ENCODE data around the gene STIM1. TPM values are rescaled to one million over a fixed set of nuclear protein-coding genes. Genes with fewer than 3 reads are reported as not detected.

The STIM1 gene
- total and polyA plus RNA-seq, 4 donors: 32.1 to 51.5 (median 41.6) TPM

DNA sequence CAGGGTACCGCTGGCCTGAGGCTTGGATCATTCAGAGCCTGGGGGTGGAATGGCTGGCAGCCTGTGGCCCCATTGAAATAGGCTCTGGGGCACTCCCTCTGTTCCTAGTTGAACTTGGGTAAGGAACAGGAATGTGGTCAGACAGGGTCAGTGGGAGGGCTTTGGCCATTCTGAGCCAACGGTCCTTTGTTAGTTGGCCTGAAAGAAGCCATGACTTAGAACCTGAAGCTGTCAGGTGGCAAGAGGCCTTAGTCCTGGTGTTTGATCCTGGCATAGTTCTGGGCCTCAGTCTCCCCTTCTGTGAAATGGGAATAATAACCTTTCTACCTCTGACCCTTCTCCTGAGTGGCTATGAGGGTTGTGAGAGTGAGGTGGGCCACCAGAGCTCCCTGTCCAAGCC lies 38.8 kb upstream of the STIM1 start:
- Histone ChIP-seq H3K9me3 (ENCODE audit: control insufficient read depth, insufficient read depth, low read length) (no peaks in the 10 kb centered on the region), H3K27me3 (ENCODE audit: control insufficient read depth, insufficient read depth, low read length) (no peaks in the 10 kb centered on the region), H3K36me3 (ENCODE audit: control insufficient read depth, insufficient read depth, low read length) (peaks cover 8% of the 10 kb centered on the region), H3K4me3 (ENCODE audit: low read depth, low read length) (no peak overlapping the region), H3K4me1 (ENCODE audit: control insufficient read depth, insufficient read depth, low read length) (no peaks in the 10 kb centered on the region), H3K27ac (ENCODE audit: low read depth, low read length) (no peak overlapping the region)
- DNase-seq (ENCODE audit: low read depth in 4 of 6, low spot score in 6 of 6): no peak
- 88% methylated on average over 2 of the region's 2 CpGs for WGBS (ENCODE audit: insufficient coverage)

DNA sequence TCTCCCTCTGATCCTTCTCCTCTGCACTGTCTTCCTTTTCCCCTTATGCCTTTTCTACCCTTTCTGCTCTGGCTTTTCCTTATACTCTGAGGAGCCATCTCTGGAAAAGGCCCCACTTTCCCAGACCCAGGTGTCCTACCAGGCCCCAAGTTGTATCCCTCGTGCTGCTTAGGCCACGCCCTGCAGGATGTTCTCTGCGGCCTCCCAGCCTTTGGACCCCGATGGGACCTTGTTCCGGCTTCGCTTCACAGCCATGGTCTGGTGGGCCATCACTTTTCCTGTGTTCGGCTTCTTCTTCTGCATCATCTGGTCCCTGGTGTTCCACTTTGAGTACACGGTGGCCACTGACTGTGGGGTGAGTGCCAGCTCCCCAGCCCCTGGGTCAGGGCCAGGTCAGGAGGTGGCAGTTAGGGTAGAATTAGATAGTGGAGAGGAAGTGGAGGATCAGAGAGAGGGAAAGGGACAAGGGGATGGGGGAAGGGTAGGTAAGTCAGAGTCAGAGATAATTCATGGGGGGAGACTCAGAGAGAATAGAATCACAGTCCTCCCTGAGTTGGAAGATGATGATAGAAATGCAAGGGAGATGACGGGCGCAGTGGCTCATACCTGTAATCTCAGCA lies 38.2 kb upstream of the STIM1 start:
- H3K27ac ChIP-seq (ENCODE audit: low read depth, low read length): no peak overlapping the region

DNA sequence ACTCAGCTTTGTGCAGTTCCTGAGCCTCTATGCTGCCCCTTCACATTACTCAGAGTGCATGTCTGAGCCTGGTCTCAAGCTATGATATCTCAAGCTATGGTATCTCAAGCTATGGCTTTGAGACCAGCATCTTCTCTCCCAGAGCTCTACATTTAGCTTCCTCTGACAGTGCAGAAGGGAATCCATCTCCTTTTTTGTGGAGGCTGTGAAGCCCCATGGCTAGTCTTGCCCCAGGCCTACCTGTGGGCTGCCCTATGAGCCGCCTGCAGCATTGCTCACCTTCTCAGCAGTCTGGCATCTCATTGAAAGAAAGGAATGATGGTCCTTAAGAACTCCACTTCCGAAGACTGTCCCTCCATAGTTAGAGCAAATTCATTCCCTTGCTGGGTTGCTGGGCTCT lies 34.5 kb upstream of the STIM1 start:
- WGBS (ENCODE audit: insufficient coverage): 94% methylated on average over 2 of the region's 2 CpGs
- Histone ChIP-seq H3K36me3 (ENCODE audit: control insufficient read depth, insufficient read depth, low read length) (peaks cover 25% of the 10 kb centered on the region), H3K4me3 (ENCODE audit: low read depth, low read length) (no peak overlapping the region), H3K9me3 (ENCODE audit: control insufficient read depth, insufficient read depth, low read length) (no peaks in the 10 kb centered on the region), H3K27ac (ENCODE audit: low read depth, low read length) (no peak overlapping the region), H3K4me1 (ENCODE audit: control insufficient read depth, insufficient read depth, low read length) (no peaks in the 10 kb centered on the region), H3K27me3 (ENCODE audit: control insufficient read depth, insufficient read depth, low read length) (no peaks in the 10 kb centered on the region)
- DNase-seq (ENCODE audit: low read depth in 4 of 6, low spot score in 6 of 6): no peak

More for the DNA sequence above, 38.2 kb upstream of the STIM1 start:
- WGBS (ENCODE audit: insufficient coverage): 89% methylated on average over 10 of the region's 10 CpGs
- DNase-seq (ENCODE audit: low read depth in 4 of 6, low spot score in 6 of 6): no peak
- H3K9me3 ChIP-seq (ENCODE audit: control insufficient read depth, insufficient read depth, low read length): no peaks in the 10 kb centered on the region
- no peaks in the 10 kb centered on the region for H3K4me1 ChIP-seq (ENCODE audit: control insufficient read depth, insufficient read depth, low read length)
- peaks cover 8% of the 10 kb centered on the region for H3K36me3 ChIP-seq (ENCODE audit: control insufficient read depth, insufficient read depth, low read length)
- no peaks in the 10 kb centered on the region for H3K27me3 ChIP-seq (ENCODE audit: control insufficient read depth, insufficient read depth, low read length)
- H3K4me3 ChIP-seq (ENCODE audit: low read depth, low read length): no peak overlapping the region

DNA sequence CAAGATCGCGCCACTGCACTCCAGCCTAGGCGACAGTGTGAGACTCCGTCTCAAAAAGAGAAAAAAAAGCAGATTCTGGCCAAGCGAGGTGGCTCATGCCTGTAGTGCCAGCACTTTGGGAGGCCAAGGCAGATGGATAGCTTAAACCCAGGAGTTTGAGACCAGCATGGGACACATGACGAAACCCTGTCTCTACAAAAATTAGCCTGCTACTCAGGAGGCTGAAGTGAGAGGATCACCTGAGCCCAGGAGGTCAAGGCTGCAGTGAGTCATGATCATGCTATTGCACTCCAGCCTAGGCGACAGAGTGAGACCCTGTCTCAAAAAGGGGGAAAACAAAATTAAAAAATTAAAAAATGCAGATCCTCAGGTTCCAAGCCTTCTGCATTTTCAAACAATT lies 33.2 kb upstream of the STIM1 start:
- WGBS (ENCODE audit: insufficient coverage): 92% methylated on average over 7 of the region's 7 CpGs
- Histone ChIP-seq H3K4me3 (ENCODE audit: low read depth, low read length) (no peak overlapping the region), H3K9me3 (ENCODE audit: control insufficient read depth, insufficient read depth, low read length) (no peaks in the 10 kb centered on the region), H3K27ac (ENCODE audit: low read depth, low read length) (no peak overlapping the region), H3K27me3 (ENCODE audit: control insufficient read depth, insufficient read depth, low read length) (no peaks in the 10 kb centered on the region), H3K4me1 (ENCODE audit: control insufficient read depth, insufficient read depth, low read length) (peaks cover 7% of the 10 kb centered on the region), H3K36me3 (ENCODE audit: control insufficient read depth, insufficient read depth, low read length) (peaks cover 29% of the 10 kb centered on the region)
- DNase-seq (ENCODE audit: low read depth in 4 of 6, low spot score in 6 of 6): no peak

DNA sequence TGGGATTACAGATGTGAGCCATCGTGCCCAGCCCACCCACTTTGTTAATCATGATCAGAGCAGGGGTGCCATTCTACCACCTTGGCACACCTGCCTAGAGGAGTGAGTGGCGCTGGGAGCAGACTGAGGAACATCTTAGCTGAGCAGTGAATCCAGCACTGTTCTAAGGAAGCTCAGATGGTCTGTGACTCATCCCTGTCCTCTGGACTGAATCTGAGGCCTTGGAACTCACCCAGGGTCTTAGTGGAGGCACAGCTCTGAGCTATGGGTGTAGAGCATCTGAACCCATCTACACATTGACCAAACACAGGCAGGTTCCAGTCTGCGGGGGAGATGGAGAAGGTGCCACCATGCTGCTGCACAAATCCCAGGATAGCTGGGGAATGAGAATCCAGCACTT lies 32.2 kb upstream of the STIM1 start:
- no peaks in the 10 kb centered on the region for H3K27me3 ChIP-seq (ENCODE audit: control insufficient read depth, insufficient read depth, low read length)
- DNase-seq (ENCODE audit: low read depth in 4 of 6, low spot score in 6 of 6): no peak
- 93% methylated on average over 3 of the region's 3 CpGs for WGBS (ENCODE audit: insufficient coverage)
- no peaks in the 10 kb centered on the region for H3K9me3 ChIP-seq (ENCODE audit: control insufficient read depth, insufficient read depth, low read length)
- peaks cover 35% of the 10 kb centered on the region for H3K36me3 ChIP-seq (ENCODE audit: control insufficient read depth, insufficient read depth, low read length)
- H3K4me3 ChIP-seq (ENCODE audit: low read depth, low read length): no peak overlapping the region
- H3K27ac ChIP-seq (ENCODE audit: low read depth, low read length): no peak overlapping the region
- H3K4me1 ChIP-seq (ENCODE audit: control insufficient read depth, insufficient read depth, low read length): peaks cover 14% of the 10 kb centered on the region

DNA sequence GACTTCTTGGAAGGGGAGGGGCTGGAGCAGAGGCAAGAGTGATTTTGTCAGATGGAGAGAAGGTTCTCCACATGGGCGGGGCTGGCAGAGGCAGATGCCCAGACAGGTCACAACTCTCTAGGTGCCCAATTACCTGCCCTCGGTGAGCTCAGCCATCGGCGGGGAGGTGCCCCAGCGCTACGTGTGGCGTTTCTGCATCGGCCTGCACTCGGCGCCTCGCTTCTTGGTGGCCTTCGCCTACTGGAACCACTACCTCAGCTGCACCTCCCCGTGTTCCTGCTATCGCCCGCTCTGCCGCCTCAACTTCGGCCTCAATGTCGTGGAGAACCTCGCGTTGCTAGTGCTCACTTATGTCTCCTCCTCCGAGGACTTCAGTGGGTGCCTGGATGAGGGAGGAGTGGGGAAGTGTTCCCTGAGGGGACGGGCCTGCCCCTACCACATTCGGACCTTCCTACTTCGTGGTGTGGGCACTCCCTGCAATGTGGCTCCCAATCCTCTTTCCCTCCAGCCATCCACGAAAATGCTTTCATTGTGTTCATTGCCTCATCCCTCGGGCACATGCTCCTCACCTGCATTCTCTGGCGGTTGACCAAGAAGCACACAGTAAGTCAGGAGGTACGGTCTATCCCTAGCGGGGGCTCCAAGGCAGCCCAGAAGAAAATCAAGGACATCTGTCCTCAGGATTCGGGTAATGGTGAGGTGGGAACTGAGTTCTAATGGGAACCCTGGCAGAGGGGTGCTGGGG lies 31.5 kb upstream of the STIM1 start:
- Histone ChIP-seq H3K4me3 (ENCODE audit: low read depth, low read length) (no peak overlapping the region), H3K27me3 (ENCODE audit: control insufficient read depth, insufficient read depth, low read length) (no peaks in the 10 kb centered on the region), H3K27ac (ENCODE audit: low read depth, low read length) (no peak overlapping the region), H3K4me1 (ENCODE audit: control insufficient read depth, insufficient read depth, low read length) (peaks cover 14% of the 10 kb centered on the region), H3K36me3 (ENCODE audit: control insufficient read depth, insufficient read depth, low read length) (peaks cover 35% of the 10 kb centered on the region), H3K9me3 (ENCODE audit: control insufficient read depth, insufficient read depth, low read length) (no peaks in the 10 kb centered on the region)
- no peak for DNase-seq (ENCODE audit: low read depth in 4 of 6, low spot score in 6 of 6)
- WGBS (ENCODE audit: insufficient coverage): 95% methylated on average over 16 of the region's 30 CpGs

DNA sequence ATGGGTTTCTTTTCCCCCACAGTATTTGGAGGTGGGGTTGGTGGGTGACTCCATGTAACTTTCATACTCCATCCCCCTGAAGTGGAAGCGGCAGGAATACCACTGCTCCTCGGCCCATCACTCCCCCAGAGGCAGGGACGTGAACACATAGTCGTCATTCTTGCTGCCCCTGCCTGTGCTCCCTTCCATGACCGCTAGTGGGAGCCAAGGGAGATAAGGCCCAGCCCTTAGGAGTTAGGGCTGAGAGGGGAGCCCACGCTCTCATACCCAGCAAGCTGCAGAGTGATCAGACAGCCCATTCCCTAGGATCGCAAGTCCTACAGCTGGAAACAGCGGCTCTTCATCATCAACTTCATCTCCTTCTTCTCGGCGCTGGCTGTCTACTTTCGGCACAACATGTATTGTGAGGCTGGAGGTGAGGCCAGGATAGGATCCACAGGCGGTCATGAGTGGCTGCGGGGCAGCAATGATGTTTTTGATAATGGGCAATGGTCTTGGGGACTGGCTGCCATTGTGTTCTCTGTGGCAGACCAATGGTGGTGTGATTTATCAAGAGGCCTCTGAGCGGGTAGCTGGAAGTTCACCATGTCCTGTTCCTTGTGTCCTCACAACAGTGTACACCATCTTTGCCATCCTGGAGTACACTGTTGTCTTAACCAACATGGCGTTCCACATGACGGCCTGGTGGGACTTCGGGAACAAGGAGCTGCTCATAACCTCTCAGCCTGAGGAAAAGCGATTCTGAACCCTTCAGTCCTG lies 30.6 kb upstream of the STIM1 start:
- 71% methylated on average over 9 of the region's 18 CpGs for WGBS (ENCODE audit: insufficient coverage)
- H3K4me3 ChIP-seq (ENCODE audit: low read depth, low read length): no peak overlapping the region
- H3K36me3 ChIP-seq (ENCODE audit: control insufficient read depth, insufficient read depth, low read length): peaks cover 38% of the 10 kb centered on the region
- peaks cover 14% of the 10 kb centered on the region for H3K4me1 ChIP-seq (ENCODE audit: control insufficient read depth, insufficient read depth, low read length)
- no peaks in the 10 kb centered on the region for H3K9me3 ChIP-seq (ENCODE audit: control insufficient read depth, insufficient read depth, low read length)
- no peak overlapping the region for H3K27ac ChIP-seq (ENCODE audit: low read depth, low read length)
- DNase-seq (ENCODE audit: low read depth in 4 of 6, low spot score in 6 of 6): no peak
- no peaks in the 10 kb centered on the region for H3K27me3 ChIP-seq (ENCODE audit: control insufficient read depth, insufficient read depth, low read length)

DNA sequence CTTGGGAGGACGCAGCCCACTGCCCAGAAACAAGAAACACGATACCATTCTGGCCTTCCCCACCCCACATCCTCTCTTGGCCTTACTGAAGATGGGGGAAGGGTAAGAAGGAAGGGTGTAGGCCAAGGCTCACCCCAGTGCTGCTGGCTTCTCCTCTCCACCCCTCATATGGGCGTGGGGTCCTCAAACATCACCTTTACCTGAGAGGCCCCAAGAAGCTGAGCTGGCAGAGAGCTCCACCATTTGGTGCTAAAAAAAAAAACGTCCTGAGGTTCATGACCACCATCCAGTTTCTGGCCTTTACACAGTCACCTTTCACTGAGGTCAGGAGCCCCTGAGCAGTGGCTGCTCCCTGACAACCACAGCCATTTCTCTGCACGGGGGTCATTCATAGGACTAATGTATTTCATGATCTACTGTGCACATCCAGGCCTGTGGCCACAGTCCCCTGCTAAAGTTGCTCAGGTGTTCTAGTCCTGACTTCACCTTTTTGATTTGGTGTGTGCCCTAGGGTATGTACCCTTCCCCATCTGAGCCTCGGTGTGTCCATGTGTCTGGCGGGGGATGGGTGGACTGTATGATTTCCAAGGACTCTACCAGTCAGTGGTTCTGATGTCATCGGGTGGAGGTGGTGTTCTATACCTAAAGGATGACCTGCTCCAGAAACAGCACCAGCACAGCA lies 29.9 kb upstream of the STIM1 start:
- Histone ChIP-seq H3K4me1 (ENCODE audit: control insufficient read depth, insufficient read depth, low read length) (peaks cover 14% of the 10 kb centered on the region), H3K27me3 (ENCODE audit: control insufficient read depth, insufficient read depth, low read length) (no peaks in the 10 kb centered on the region), H3K36me3 (ENCODE audit: control insufficient read depth, insufficient read depth, low read length) (peaks cover 38% of the 10 kb centered on the region), H3K4me3 (ENCODE audit: low read depth, low read length) (no peak overlapping the region), H3K9me3 (ENCODE audit: control insufficient read depth, insufficient read depth, low read length) (no peaks in the 10 kb centered on the region), H3K27ac (ENCODE audit: low read depth, low read length) (no peak overlapping the region)
- WGBS (ENCODE audit: insufficient coverage): 81% methylated on average over 3 of the region's 8 CpGs
- no peak for DNase-seq (ENCODE audit: low read depth in 4 of 6, low spot score in 6 of 6)

DNA sequence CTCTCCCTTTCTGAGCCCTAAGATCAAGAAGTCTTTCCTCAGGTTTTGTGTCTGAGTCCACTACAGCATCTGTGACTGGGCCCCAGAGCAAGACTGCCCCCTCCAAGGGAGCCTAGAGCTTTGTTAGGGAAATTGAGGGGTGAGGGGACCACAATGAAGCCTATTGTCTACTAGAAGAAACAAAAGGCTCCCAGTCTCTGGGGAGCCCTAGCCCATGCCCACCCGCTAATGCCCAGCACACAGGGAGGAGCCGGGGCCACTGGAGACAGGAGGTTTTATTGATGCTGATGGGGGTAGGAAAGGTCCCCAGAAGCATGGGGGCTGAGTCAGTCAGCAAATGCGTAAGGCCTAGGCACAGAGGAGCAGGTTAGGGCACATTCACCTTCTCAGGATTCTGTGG lies 28.7 kb upstream of the STIM1 start:
- Histone ChIP-seq H3K4me3 (ENCODE audit: low read depth, low read length) (no peak overlapping the region), H3K27ac (ENCODE audit: low read depth, low read length) (peak overlapping the region; percentile 15), H3K9me3 (ENCODE audit: control insufficient read depth, insufficient read depth, low read length) (no peaks in the 10 kb centered on the region), H3K36me3 (ENCODE audit: control insufficient read depth, insufficient read depth, low read length) (peaks cover 36% of the 10 kb centered on the region), H3K4me1 (ENCODE audit: control insufficient read depth, insufficient read depth, low read length) (peaks cover 14% of the 10 kb centered on the region), H3K27me3 (ENCODE audit: control insufficient read depth, insufficient read depth, low read length) (no peaks in the 10 kb centered on the region)
- peak in 1 of 6 donors; percentile 40 for DNase-seq (ENCODE audit: low read depth in 4 of 6, low spot score in 6 of 6)
- WGBS (ENCODE audit: insufficient coverage): 48% methylated on average over 3 of the region's 3 CpGs
